CD14-positive monocyte (primary cell): ENCODE results near the gene MAD1L1. TPM values are rescaled to one million over a fixed set of nuclear protein-coding genes. Genes with fewer than 3 reads are reported as not detected.
A peak's percentile ranks its signal among the peaks of the same experiment; 100 is the strongest.

Source experiments
- DNase-seq, 3 donors: peaks; one replicate each; pipeline ENCODE4 v3.0.0-alpha.2; 2011 to 2022
- H2AFZ ChIP-seq: 2 replicates; pipeline ENCODE4 v1.6.0; 2012; ENCODE audit warnings: mild to moderate bottlenecking, low read depth, low read length, inconsistent platforms; ENCODE audit not compliant: insufficient read depth, poor library complexity, severe bottlenecking
- H3K27ac ChIP-seq, 2 donors: 1 replicate in 1 of 2; 2 replicates in 1 of 2; pipeline ENCODE4 v1.5.1; 2012 to 2013; ENCODE audit warnings: low read length in 2 of 2, control low read depth in 1 of 2, inconsistent platforms in 1 of 2, low read depth in 1 of 2, mild to moderate bottlenecking in 1 of 2
- H3K27me3 ChIP-seq, 2 donors: one replicate each; pipeline versions ENCODE4 v1.6.0 to v1.6.1; 2011 to 2013; ENCODE audit warnings: low read length in 2 of 2; ENCODE audit not compliant: control insufficient read depth in 2 of 2, insufficient read depth in 2 of 2
- H3K36me3 ChIP-seq, 2 donors: replicated peaks in 1 of 2; 1 replicate in 1 of 2; 2 replicates in 1 of 2; pipeline versions ENCODE4 v1.5.1 to v1.6.1; 2012 to 2013; ENCODE audit warnings: low read length in 2 of 2, control low read depth in 1 of 2, inconsistent platforms in 1 of 2, mild to moderate bottlenecking in 1 of 2; ENCODE audit not compliant: insufficient read depth in 2 of 2, control insufficient read depth in 1 of 2
- H3K4me1 ChIP-seq, 2 donors: 1 replicate in 1 of 2; 2 replicates in 1 of 2; pipeline versions ENCODE4 v1.5.1 to v1.6.1; 2012 to 2013; ENCODE audit warnings: low read length in 2 of 2, control low read depth in 1 of 2, inconsistent platforms in 1 of 2, mild to moderate bottlenecking in 1 of 2, moderate library complexity in 1 of 2; ENCODE audit not compliant: insufficient read depth in 2 of 2, control insufficient read depth in 1 of 2
- H3K4me2 ChIP-seq: replicated peaks from 2 replicates; pipeline ENCODE3; 2012; ENCODE audit warnings: low read length, moderate library complexity, mild to moderate bottlenecking; ENCODE audit not compliant: poor library complexity, severe bottlenecking; ENCODE audit errors: extremely low read depth
- H3K4me3 ChIP-seq, 3 experiments: fragments of 200-600 bp in 1 of 3; sonication (generic) in 1 of 3; replicated peaks in 1 of 3; 1 replicate in 2 of 3; 2 replicates in 1 of 3; pipeline ENCODE4 v1.5.1; 2011 to 2013; ENCODE audit warnings: low read length in 3 of 3, mild to moderate bottlenecking in 3 of 3, control low read depth in 2 of 3, low read depth in 2 of 3, inconsistent platforms in 1 of 3, moderate library complexity in 1 of 3
- H3K79me2 ChIP-seq: 2 replicates; pipeline ENCODE4 v1.6.0; 2012; ENCODE audit warnings: mild to moderate bottlenecking, control low read depth, inconsistent platforms, low read length, moderate library complexity; ENCODE audit not compliant: insufficient read depth
- H3K9ac ChIP-seq: 2 replicates; pipeline ENCODE4 v1.6.0; 2017; ENCODE audit warnings: low read length, mild to moderate bottlenecking; ENCODE audit not compliant: insufficient read depth, poor library complexity, severe bottlenecking
- H3K9me3 ChIP-seq, 2 donors: replicated peaks in 1 of 2; 1 replicate in 1 of 2; 2 replicates in 1 of 2; pipeline versions ENCODE4 v1.5.1 to v1.6.1; 2012 to 2013; ENCODE audit warnings: low read length in 2 of 2, control low read depth in 1 of 2; ENCODE audit not compliant: control insufficient read depth in 1 of 2, insufficient read depth in 1 of 2
- H4K20me1 ChIP-seq: 2 replicates; pipeline ENCODE4 v1.6.0; 2012; ENCODE audit warnings: mild to moderate bottlenecking, low read length, control low read depth, moderate library complexity; ENCODE audit not compliant: insufficient read depth
- H3K27ac Mint-ChIP-seq, 7 donors: one replicate each; pipeline ENCODE4 v1.8.0; 2020; ENCODE audit warnings: mild to moderate bottlenecking in 7 of 7, mixed read lengths in 7 of 7, moderate library complexity in 6 of 7, inconsistent platforms in 2 of 7
- H3K27me3 Mint-ChIP-seq, 3 donors: one replicate each; pipeline ENCODE4 v1.8.0; 2021 to 2022; ENCODE audit warnings: low read depth in 3 of 3, mild to moderate bottlenecking in 3 of 3, mixed read lengths in 3 of 3, moderate library complexity in 3 of 3, inconsistent platforms in 1 of 3
- H3K36me3 Mint-ChIP-seq, 2 donors: one replicate each; pipeline ENCODE4 v1.8.0; 2020; ENCODE audit warnings: mixed read lengths in 2 of 2, inconsistent platforms in 1 of 2, mild to moderate bottlenecking in 1 of 2
- H3K4me1 Mint-ChIP-seq: one replicate; pipeline ENCODE4 v1.8.0; 2020; ENCODE audit warnings: mild to moderate bottlenecking, mixed read lengths
- H3K4me3 Mint-ChIP-seq, 2 donors: one replicate each; pipeline ENCODE4 v1.8.0; 2020; ENCODE audit warnings: mild to moderate bottlenecking in 2 of 2, mixed read lengths in 2 of 2, moderate library complexity in 1 of 2
- H3K9me3 Mint-ChIP-seq, 7 donors: one replicate each; pipeline ENCODE4 v1.8.0; 2020 to 2022; ENCODE audit warnings: mixed read lengths in 7 of 7, mild to moderate bottlenecking in 6 of 7, moderate library complexity in 6 of 7, inconsistent platforms in 2 of 7
- CTCF ChIP-seq: fragments of 200-600 bp; IDR thresholded peaks from one replicate; pipeline ENCODE4 v1.8.0; 2022; ENCODE audit warnings: antibody characterized with exemption, mild to moderate bottlenecking
- WGBS: methylation state at CpG from one replicate; pipeline ENCODE4 v1.1.5; 2013; ENCODE audit warnings: missing lambda C conversion rate; ENCODE audit not compliant: insufficient coverage; 5-methylcytosine and 5-hydroxymethylcytosine counted together
- intact Hi-C, 2 donors: fragments of 100-400 bp; cut with micrococcal nuclease; formaldehyde crosslinking; loops; one replicate each; pipeline versions ENCODE4 v1.15.0 to v1.15.1; 2023
- polyA plus RNA-seq, 3 donors: library from polyadenylated mRNA; depleted of rRNA in 1 of 3; unstranded in 2 of 3; stranded (reverse) in 1 of 3; fragments of 300-500 nt in 2 of 3; fragments of >200 nt in 1 of 3; fragmentation: Illumina TruSeq in 2 of 3; gene quantifications; 1 replicate in 2 of 3; 2 replicates in 1 of 3; pipeline ENCODE4 v1.2.3, GENCODE V29; 2012 to 2021

The MAD1L1 gene
- polyA plus RNA-seq, 3 donors, result 22.0 to 39.4 (median 33.2) TPM

- Histone ChIP-seq H3K4me1 (no peaks in the 10 kb centered on the region), H3K9me3 (peaks cover 9% of the 10 kb centered on the region in 2 donors), H3K4me2 (no peak overlapping the region), H2AFZ (no peak overlapping the region), H4K20me1 (no peaks in the 10 kb centered on the region), H3K27me3 (no peaks in the 10 kb centered on the region), H3K4me3 (no peak overlapping the region), H3K79me2 (no peaks in the 10 kb centered on the region), H3K9ac (no peak overlapping the region), H3K27ac (no peak overlapping the region), H3K36me3 (peaks cover 5 to 11% of the 10 kb centered on the region in 2 donors)
- H3K27ac Mint-ChIP-seq, result peak overlapping the region in 2 of 7 donors; percentile 2 to 27
- H3K9me3 Mint-ChIP-seq, result peaks cover 12 to 25% (median 16%) of the 10 kb centered on the region in 7 donors
- WGBS, result 97% methylated on average over 26 of the region's 26 CpGs
- H3K4me1 Mint-ChIP-seq, result peaks cover 7% of the 10 kb centered on the region
- TF ChIP-seq CTCF, result no peak
- intact Hi-C loops, result no loop called here
- H3K36me3 Mint-ChIP-seq, result peaks cover 49 to 58% of the 10 kb centered on the region in 2 donors
- no peak overlapping the region for H3K4me3 Mint-ChIP-seq
- DNase-seq, result no peak
- peaks cover 0 to 1% (median 0%) of the 10 kb centered on the region in 3 donors for H3K27me3 Mint-ChIP-seq
Measured at GRCh38 chr7:1965579-1966294, 267.0 kb downstream of the MAD1L1 start.

GRCh38 chr7:1964913-1965578 lies 267.7 kb downstream of the MAD1L1 start:
- Mint-ChIP-seq H3K27ac (peak overlapping the region in 1 of 7 donors; percentile 51), H3K36me3 (peaks cover 46 to 58% of the 10 kb centered on the region in 2 donors)
- intact Hi-C loops, result no loop called here

More at GRCh38 chr7:1964913-1965578, 267.7 kb downstream of the MAD1L1 start:
- no peaks in the 10 kb centered on the region for H3K79me2 ChIP-seq
- WGBS, result 97% methylated on average over 20 of the region's 25 CpGs
- H3K9me3 ChIP-seq, result peaks cover 9% of the 10 kb centered on the region in 2 donors
- peaks cover 7% of the 10 kb centered on the region for H3K4me1 Mint-ChIP-seq
- no peak overlapping the region for H3K4me2 ChIP-seq
- H3K36me3 ChIP-seq, result peaks cover 5 to 12% of the 10 kb centered on the region in 2 donors
- H3K4me3 Mint-ChIP-seq, result no peak overlapping the region
- H3K27me3 ChIP-seq, result no peaks in the 10 kb centered on the region
- DNase-seq, result no peak
- no peaks in the 10 kb centered on the region for H3K4me1 ChIP-seq
- H3K27me3 Mint-ChIP-seq, result peaks cover 0 to 1% (median 0%) of the 10 kb centered on the region in 3 donors
- H3K9ac ChIP-seq, result no peak overlapping the region
- no peak overlapping the region for H3K4me3 ChIP-seq
- no peaks in the 10 kb centered on the region for H4K20me1 ChIP-seq
- peaks cover 12 to 26% (median 16%) of the 10 kb centered on the region in 7 donors for H3K9me3 Mint-ChIP-seq
- H3K27ac ChIP-seq, result no peak overlapping the region
- no peak for TF ChIP-seq CTCF
- H2AFZ ChIP-seq, result no peak overlapping the region
